Skeletal muscle tissue (tissue), 4 donors: Measurements from ENCODE around the gene COL25A1. TPM values are rescaled to one million over a fixed set of nuclear protein-coding genes. Genes with fewer than 3 reads are reported as not detected.

Experiments used
- H3K27ac ChIP-seq: one replicate; pipeline ENCODE4 v1.7.0; 2013; ENCODE audit warnings: mild to moderate bottlenecking, low read depth, low read length, inconsistent platforms
- H3K27me3 ChIP-seq, 3 donors: one replicate each; pipeline ENCODE4 v1.7.0; 2013; ENCODE audit warnings: low read length in 3 of 3; ENCODE audit not compliant: control insufficient read depth in 3 of 3, insufficient read depth in 3 of 3
- H3K36me3 ChIP-seq, 3 donors: one replicate each; pipeline ENCODE4 v1.7.0; 2013; ENCODE audit warnings: low read length in 3 of 3; ENCODE audit not compliant: control insufficient read depth in 3 of 3, insufficient read depth in 3 of 3
- H3K4me1 ChIP-seq, 3 donors: one replicate each; pipeline ENCODE4 v1.7.0; 2013; ENCODE audit warnings: low read length in 3 of 3, mild to moderate bottlenecking in 3 of 3; ENCODE audit not compliant: control insufficient read depth in 3 of 3, insufficient read depth in 3 of 3
- H3K4me3 ChIP-seq, 3 donors: one replicate each; pipeline ENCODE4 v1.7.0; 2013; ENCODE audit warnings: low read length in 3 of 3
- H3K9ac ChIP-seq, 3 donors: one replicate each; pipeline ENCODE4 v1.7.0; 2013; ENCODE audit warnings: low read length in 3 of 3, mild to moderate bottlenecking in 3 of 3, moderate library complexity in 2 of 3, low read depth in 1 of 3
- H3K9me3 ChIP-seq, 3 donors: one replicate each; pipeline ENCODE4 v1.7.0; 2013; ENCODE audit warnings: low read length in 3 of 3; ENCODE audit not compliant: control insufficient read depth in 3 of 3
- total RNA-seq: library from RNA; depleted of rRNA; stranded (reverse); fragments of >200 nt; gene quantifications from one replicate; pipeline ENCODE4 v1.2.3, GENCODE V29; 2014
- donor health status: Osteomylitis.

The COL25A1 gene
- total RNA-seq, 1 donor from 2014 or later, result 3.7 TPM

- Histone ChIP-seq H3K27me3 (peaks cover 0 to 3% (median 0%) of the 10 kb centered on the region in 3 donors), H3K9ac (no peak overlapping the region), H3K27ac (no peak overlapping the region), H3K36me3 (no peaks in the 10 kb centered on the region), H3K9me3 (no peaks in the 10 kb centered on the region), H3K4me1 (no peaks in the 10 kb centered on the region), H3K4me3 (no peak overlapping the region)
These were observed 396.5 kb downstream of the COL25A1 start for GRCh38 chr4:108906006-108906405.

GRCh38 chr4:108903464-108904221 is 398.8 kb downstream of the COL25A1 start:
- H3K4me1 ChIP-seq, result no peaks in the 10 kb centered on the region
- H3K36me3 ChIP-seq, result no peaks in the 10 kb centered on the region

GRCh38 chr4:108902769-108903168 is 399.7 kb downstream of the COL25A1 start:
- Histone ChIP-seq H3K4me3 (no peak overlapping the region), H3K9ac (no peak overlapping the region), H3K4me1 (no peaks in the 10 kb centered on the region), H3K27me3 (peaks cover 0 to 3% (median 0%) of the 10 kb centered on the region in 3 donors), H3K36me3 (no peaks in the 10 kb centered on the region), H3K9me3 (no peaks in the 10 kb centered on the region), H3K27ac (no peak overlapping the region)

More at GRCh38 chr4:108903464-108904221, 398.8 kb downstream of the COL25A1 start:
- Histone ChIP-seq H3K27ac (no peak overlapping the region), H3K27me3 (peaks cover 0 to 3% (median 0%) of the 10 kb centered on the region in 3 donors), H3K9me3 (no peaks in the 10 kb centered on the region), H3K9ac (no peak overlapping the region), H3K4me3 (no peak overlapping the region)

GRCh38 chr4:108901291-108901690 is 401.2 kb downstream of the COL25A1 start:
- Histone ChIP-seq H3K36me3 (no peaks in the 10 kb centered on the region), H3K4me1 (no peaks in the 10 kb centered on the region), H3K27me3 (no peaks in the 10 kb centered on the region), H3K9me3 (no peaks in the 10 kb centered on the region), H3K4me3 (no peak overlapping the region), H3K9ac (no peak overlapping the region), H3K27ac (no peak overlapping the region)

DNA sequence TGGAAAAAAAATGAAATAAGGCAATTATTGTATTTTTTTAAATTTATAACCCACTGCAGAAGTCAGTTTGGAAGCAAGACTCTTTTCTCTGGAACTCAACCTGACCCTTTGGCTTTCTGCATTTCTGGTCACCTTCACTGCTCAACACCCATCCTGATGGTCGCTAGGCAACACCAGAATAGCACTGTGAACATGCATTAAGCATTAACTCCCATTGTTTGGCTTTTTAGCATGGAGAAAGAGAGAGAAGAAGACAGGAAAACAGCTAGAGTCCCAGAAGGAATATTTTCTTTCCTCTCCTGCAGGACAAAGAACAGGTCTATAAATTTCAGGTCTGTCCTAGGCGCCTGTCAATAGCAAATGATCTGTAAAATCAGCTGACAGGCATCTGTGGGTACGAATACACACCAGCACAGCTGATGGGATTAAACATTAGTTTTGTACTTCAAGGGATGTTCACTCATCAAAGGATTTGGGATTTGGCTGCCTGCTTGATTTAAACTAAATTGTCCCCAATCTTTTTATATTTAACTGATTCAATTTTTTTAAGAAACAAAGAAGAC is 402.4 kb downstream of the COL25A1 start:
- H3K27me3 ChIP-seq, result no peaks in the 10 kb centered on the region
- H3K4me3 ChIP-seq, result no peak overlapping the region
- H3K27ac ChIP-seq, result no peak overlapping the region
- H3K4me1 ChIP-seq, result no peaks in the 10 kb centered on the region
- H3K9me3 ChIP-seq, result no peaks in the 10 kb centered on the region
- H3K9ac ChIP-seq, result no peak overlapping the region
- no peaks in the 10 kb centered on the region for H3K36me3 ChIP-seq

- no peak overlapping the region for H3K9ac ChIP-seq
- no peaks in the 10 kb centered on the region for H3K9me3 ChIP-seq
- H3K27ac ChIP-seq, result no peak overlapping the region
These were observed 409.0 kb downstream of the COL25A1 start for GRCh38 chr4:108893468-108893867.

GRCh38 chr4:108891896-108892590 is 410.4 kb downstream of the COL25A1 start:
- H3K27ac ChIP-seq, result no peak overlapping the region
- no peak overlapping the region for H3K4me3 ChIP-seq
- H3K27me3 ChIP-seq, result no peaks in the 10 kb centered on the region
- no peaks in the 10 kb centered on the region for H3K36me3 ChIP-seq
- H3K9me3 ChIP-seq, result no peaks in the 10 kb centered on the region
- no peaks in the 10 kb centered on the region for H3K4me1 ChIP-seq
- H3K9ac ChIP-seq, result no peak overlapping the region

More at GRCh38 chr4:108893468-108893867, 409.0 kb downstream of the COL25A1 start:
- Histone ChIP-seq H3K4me1 (no peaks in the 10 kb centered on the region), H3K36me3 (no peaks in the 10 kb centered on the region), H3K27me3 (no peaks in the 10 kb centered on the region), H3K4me3 (no peak overlapping the region)

DNA sequence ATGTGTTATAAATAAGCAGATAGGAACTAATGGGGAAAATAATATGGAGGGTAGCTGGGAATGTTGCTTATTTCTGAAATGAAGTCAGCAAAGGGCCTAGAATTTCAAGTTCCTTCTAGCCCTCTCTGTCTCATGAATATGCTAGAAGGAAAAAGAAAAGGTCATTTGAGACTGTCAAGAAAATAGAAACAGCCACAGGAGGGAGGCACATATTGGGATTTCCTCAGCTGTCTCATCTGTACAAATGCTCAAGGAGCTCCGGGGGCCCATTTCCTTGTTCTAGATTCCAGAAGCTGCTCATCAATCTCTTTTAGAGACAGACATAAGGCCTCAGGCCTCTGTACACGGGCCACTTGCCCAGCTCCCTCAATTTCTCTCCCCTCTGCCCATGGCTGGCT is 412.0 kb downstream of the COL25A1 start:
- Histone ChIP-seq H3K4me1 (no peaks in the 10 kb centered on the region), H3K27me3 (no peaks in the 10 kb centered on the region), H3K9me3 (no peaks in the 10 kb centered on the region), H3K27ac (no peak overlapping the region), H3K36me3 (no peaks in the 10 kb centered on the region), H3K4me3 (no peak overlapping the region), H3K9ac (no peak overlapping the region)

- Histone ChIP-seq H3K4me1 (no peaks in the 10 kb centered on the region), H3K27ac (no peak overlapping the region), H3K36me3 (no peaks in the 10 kb centered on the region), H3K4me3 (no peak overlapping the region), H3K9ac (no peak overlapping the region), H3K9me3 (no peaks in the 10 kb centered on the region), H3K27me3 (no peaks in the 10 kb centered on the region)
These were observed 412.6 kb downstream of the COL25A1 start for GRCh38 chr4:108889696-108890483.
